A673 (cell line): Measurements from ENCODE around the gene ASTN2.

ENCODE experiments used
- EZH2 ChIP-seq: fragments of 200-600 bp; sonication (generic); IDR thresholded peaks from 2 replicates; pipeline ENCODE4 v1.6.1; 2017; ENCODE audit warnings: borderline replicate concordance, low read depth, mild to moderate bottlenecking, mixed read lengths, antibody characterized with exemption, low read length; ENCODE audit not compliant: poor library complexity, severe bottlenecking
- TF ChIP-seq, protein P1 (sequence below): fragments of 300-800, 200-600 bp; sonication (generic); conservative IDR thresholded peaks from 2 replicates; pipeline ENCODE4 v1.5.1; 2017; ENCODE audit warnings: low read depth, mild to moderate bottlenecking, antibody characterized with exemption, low read length, moderate library complexity, mixed read lengths

DNA sequence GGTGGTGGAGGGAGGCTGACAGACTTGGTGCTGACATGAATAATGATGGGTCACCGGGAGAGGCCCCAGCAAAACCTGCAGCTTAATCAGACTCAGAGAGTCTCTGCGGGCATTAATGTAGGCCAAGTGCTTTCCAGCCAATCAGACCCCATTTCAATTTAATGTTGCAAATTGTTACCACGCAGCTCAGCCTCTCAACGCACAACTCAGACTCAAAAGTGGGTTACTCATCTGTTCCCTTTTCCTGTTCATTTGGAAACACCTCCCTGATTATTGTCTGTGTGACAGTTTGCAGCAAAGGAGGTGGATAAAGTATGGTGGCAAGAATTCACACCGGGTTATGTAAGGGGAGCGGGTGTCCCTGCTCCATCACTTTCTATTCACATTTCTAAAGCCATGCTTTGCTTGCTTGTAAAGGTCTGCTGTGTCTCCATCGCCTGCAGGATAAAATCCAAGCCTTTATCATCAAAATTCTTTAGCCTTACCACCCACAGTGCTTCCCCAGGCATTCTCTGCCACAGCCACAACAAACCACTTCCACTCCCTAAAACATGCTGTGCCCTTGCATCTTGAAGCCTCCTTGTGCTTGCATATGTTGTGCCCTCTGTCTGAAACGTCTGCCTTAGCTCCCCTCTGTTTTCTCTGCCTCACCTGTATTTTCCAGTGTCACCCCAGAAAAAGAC is 156.5 kb downstream of the ASTN2 start:
- TF ChIP-seq, protein P1, sequence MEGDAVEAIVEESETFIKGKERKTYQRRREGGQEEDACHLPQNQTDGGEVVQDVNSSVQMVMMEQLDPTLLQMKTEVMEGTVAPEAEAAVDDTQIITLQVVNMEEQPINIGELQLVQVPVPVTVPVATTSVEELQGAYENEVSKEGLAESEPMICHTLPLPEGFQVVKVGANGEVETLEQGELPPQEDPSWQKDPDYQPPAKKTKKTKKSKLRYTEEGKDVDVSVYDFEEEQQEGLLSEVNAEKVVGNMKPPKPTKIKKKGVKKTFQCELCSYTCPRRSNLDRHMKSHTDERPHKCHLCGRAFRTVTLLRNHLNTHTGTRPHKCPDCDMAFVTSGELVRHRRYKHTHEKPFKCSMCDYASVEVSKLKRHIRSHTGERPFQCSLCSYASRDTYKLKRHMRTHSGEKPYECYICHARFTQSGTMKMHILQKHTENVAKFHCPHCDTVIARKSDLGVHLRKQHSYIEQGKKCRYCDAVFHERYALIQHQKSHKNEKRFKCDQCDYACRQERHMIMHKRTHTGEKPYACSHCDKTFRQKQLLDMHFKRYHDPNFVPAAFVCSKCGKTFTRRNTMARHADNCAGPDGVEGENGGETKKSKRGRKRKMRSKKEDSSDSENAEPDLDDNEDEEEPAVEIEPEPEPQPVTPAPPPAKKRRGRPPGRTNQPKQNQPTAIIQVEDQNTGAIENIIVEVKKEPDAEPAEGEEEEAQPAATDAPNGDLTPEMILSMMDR: no peak
- no peak for TF ChIP-seq EZH2
